HepG2 (cell line): ENCODE data around the gene RRP36. TPM values are rescaled to one million over a fixed set of nuclear protein-coding genes. Genes with fewer than 3 reads are reported as not detected.

Experiments
- CENPT ChIP-seq: sonication (generic); formaldehyde crosslinking; IDR thresholded peaks from 2 replicates; pipeline ENCODE4 v1.8.0; 2022; ENCODE audit warnings: low read depth, mild to moderate bottlenecking, moderate library complexity, missing genetic modification reagents
- SALL1 ChIP-seq: sonication (generic); formaldehyde crosslinking; IDR thresholded peaks from 2 replicates; pipeline ENCODE4 v1.8.0; 2022; ENCODE audit warnings: mild to moderate bottlenecking, missing genetic modification reagents
- TEAD3 ChIP-seq: optimal IDR thresholded peaks from 2 replicates; pipeline ENCODE3; 2016; ENCODE audit warnings: borderline replicate concordance
- YEATS4 ChIP-seq: sonication (generic); formaldehyde crosslinking; IDR thresholded peaks from 2 replicates; pipeline ENCODE4 v1.4.0; 2020; ENCODE audit warnings: missing genetic modification reagents, borderline replicate concordance
- ZMYM3 ChIP-seq: sonication (generic); formaldehyde crosslinking; IDR thresholded peaks from 2 replicates; pipeline ENCODE4 v1.5.1; 2020; ENCODE audit warnings: mild to moderate bottlenecking, missing genetic modification reagents
- ZNF136 ChIP-seq: sonication (generic); formaldehyde crosslinking; IDR thresholded peaks from 2 replicates; pipeline ENCODE4 v1.8.1; 2022; ENCODE audit warnings: low read depth, mild to moderate bottlenecking, moderate library complexity, missing genetic modification reagents
- ZNF180 ChIP-seq: sonication (generic); formaldehyde crosslinking; IDR thresholded peaks from 2 replicates; pipeline ENCODE4 v1.4.0; 2020; ENCODE audit warnings: low read depth, missing genetic modification reagents, borderline replicate concordance
- ZNF24 ChIP-seq: fragments of 450-650 bp; IDR thresholded peaks from 2 replicates; pipeline ENCODE4 v1.6.1; 2017; ENCODE audit warnings: antibody characterized with exemption, mild to moderate bottlenecking
- ZNF431 ChIP-seq: sonication (generic); formaldehyde crosslinking; IDR thresholded peaks from 2 replicates; pipeline ENCODE4 v1.9.0; 2022; ENCODE audit warnings: missing genetic modification reagents, low read depth, mild to moderate bottlenecking, borderline replicate concordance
- polyA plus RNA-seq, 8 experiments: library from polyadenylated mRNA; depleted of rRNA in 3 of 8; stranded (reverse) in 7 of 8; unstranded in 1 of 8; fragments of >200 nt; fragmentation: Illumina TruSeq in 4 of 8; extraction: Trizol in 4 of 8; gene quantifications; 2 replicates each; pipeline versions ENCODE4 v1.2.1 to v1.2.3, GENCODE V29; 2011 to 2016; ENCODE audit warnings: low read depth in 4 of 8, missing spikeins in 1 of 8, mixed read lengths in 1 of 8; ENCODE audit not compliant: insufficient read depth in 1 of 8
- total RNA-seq, 5 experiments: library from RNA; depleted of rRNA; stranded (reverse); fragments of >200 nt; fragmentation: Illumina TruSeq; extraction: Trizol; gene quantifications; 2 replicates each; pipeline ENCODE4 v1.2.3, GENCODE V29; 2016; ENCODE audit warnings: low read depth in 1 of 5
- TF ChIP-seq, protein P1 (sequence below): sonication (generic); formaldehyde crosslinking; IDR thresholded peaks from 2 replicates; pipeline ENCODE4 v1.5.1; 2020; ENCODE audit warnings: missing genetic modification reagents, mild to moderate bottlenecking, borderline replicate concordance
- TF ChIP-seq, protein P2 (sequence below): sonication (generic); formaldehyde crosslinking; IDR thresholded peaks from 2 replicates; pipeline ENCODE4 v1.4.0; 2020; ENCODE audit warnings: mild to moderate bottlenecking, missing genetic modification reagents
- TF ChIP-seq, protein P3 (sequence below): sonication (generic); formaldehyde crosslinking; IDR thresholded peaks from 2 replicates; pipeline ENCODE4 v1.4.0; 2020; ENCODE audit warnings: missing genetic modification reagents, mild to moderate bottlenecking, borderline replicate concordance
- TF ChIP-seq, protein P4 (sequence below): sonication (generic); formaldehyde crosslinking; IDR thresholded peaks from 2 replicates; pipeline ENCODE4 v1.5.1; 2020; ENCODE audit warnings: missing genetic modification reagents, mild to moderate bottlenecking, borderline replicate concordance

RRP36 gene
- total and polyA plus RNA-seq, 2 of the 13 experiments (the other 11 are each of a cell fraction or from before 2014, with no cell fraction given) = 29.5 to 144 TPM

DNA sequence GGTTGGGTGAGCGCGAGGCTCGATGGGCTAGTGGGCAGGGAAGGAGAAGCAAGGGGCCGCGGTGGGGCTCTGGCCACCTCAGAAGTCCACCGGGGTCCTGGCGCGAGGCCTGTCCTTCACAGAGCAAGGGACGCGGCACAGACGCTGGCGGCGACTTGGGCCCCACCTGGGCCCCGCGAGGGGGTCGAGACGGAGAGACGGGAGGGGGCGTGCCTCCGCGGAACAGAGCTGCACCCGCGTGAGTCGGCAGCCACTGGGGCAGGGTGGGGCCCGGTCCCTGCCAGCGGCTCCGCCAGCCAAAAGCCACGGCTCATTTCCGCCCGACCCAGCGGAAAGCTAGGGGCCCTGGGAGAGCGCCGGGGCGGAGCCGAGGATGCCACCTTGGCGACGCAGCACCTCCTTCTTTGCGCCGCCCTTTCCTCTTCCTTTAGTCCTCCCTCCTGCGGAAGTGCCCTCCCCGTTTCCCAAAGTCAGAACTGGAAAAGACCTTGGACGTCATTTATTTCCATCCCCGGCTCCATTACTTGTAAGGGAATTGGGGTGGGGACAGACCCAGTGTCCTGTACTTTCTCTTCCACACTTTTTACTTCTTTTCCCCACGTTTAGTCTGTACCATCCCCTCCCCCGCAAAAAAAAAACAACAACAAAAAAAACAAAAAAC lies 32.3 kb downstream of the RRP36 start, which contains the start of gene CUL7 (continued):
- TF ChIP-seq SALL1 (peak; percentile 85), ZNF136 (CRISPR knock-in tag) (no peak), CENPT (CRISPR knock-in tag) (0 out of 2 replicates have a peak, but pooled peaks have one; percentile 36), TEAD3 (CRISPR knock-in tag) (peak; percentile 83), YEATS4 (CRISPR knock-in tag) (peak; percentile 98), ZNF180 (CRISPR knock-in tag) (peak; percentile 49; the same call in 1 of the 2 replicates), ZNF431 (CRISPR knock-in tag) (peak; percentile 84; the same call in 1 of the 2 replicates), ZMYM3 (no peak), ZNF24 (peak; percentile 59; the same call in 1 of the 2 replicates)
- TF ChIP-seq, protein P1, sequence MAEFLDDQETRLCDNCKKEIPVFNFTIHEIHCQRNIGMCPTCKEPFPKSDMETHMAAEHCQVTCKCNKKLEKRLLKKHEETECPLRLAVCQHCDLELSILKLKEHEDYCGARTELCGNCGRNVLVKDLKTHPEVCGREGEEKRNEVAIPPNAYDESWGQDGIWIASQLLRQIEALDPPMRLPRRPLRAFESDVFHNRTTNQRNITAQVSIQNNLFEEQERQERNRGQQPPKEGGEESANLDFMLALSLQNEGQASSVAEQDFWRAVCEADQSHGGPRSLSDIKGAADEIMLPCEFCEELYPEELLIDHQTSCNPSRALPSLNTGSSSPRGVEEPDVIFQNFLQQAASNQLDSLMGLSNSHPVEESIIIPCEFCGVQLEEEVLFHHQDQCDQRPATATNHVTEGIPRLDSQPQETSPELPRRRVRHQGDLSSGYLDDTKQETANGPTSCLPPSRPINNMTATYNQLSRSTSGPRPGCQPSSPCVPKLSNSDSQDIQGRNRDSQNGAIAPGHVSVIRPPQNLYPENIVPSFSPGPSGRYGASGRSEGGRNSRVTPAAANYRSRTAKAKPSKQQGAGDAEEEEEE (CRISPR knock-in tag) = no peak
- TF ChIP-seq, protein P2, sequence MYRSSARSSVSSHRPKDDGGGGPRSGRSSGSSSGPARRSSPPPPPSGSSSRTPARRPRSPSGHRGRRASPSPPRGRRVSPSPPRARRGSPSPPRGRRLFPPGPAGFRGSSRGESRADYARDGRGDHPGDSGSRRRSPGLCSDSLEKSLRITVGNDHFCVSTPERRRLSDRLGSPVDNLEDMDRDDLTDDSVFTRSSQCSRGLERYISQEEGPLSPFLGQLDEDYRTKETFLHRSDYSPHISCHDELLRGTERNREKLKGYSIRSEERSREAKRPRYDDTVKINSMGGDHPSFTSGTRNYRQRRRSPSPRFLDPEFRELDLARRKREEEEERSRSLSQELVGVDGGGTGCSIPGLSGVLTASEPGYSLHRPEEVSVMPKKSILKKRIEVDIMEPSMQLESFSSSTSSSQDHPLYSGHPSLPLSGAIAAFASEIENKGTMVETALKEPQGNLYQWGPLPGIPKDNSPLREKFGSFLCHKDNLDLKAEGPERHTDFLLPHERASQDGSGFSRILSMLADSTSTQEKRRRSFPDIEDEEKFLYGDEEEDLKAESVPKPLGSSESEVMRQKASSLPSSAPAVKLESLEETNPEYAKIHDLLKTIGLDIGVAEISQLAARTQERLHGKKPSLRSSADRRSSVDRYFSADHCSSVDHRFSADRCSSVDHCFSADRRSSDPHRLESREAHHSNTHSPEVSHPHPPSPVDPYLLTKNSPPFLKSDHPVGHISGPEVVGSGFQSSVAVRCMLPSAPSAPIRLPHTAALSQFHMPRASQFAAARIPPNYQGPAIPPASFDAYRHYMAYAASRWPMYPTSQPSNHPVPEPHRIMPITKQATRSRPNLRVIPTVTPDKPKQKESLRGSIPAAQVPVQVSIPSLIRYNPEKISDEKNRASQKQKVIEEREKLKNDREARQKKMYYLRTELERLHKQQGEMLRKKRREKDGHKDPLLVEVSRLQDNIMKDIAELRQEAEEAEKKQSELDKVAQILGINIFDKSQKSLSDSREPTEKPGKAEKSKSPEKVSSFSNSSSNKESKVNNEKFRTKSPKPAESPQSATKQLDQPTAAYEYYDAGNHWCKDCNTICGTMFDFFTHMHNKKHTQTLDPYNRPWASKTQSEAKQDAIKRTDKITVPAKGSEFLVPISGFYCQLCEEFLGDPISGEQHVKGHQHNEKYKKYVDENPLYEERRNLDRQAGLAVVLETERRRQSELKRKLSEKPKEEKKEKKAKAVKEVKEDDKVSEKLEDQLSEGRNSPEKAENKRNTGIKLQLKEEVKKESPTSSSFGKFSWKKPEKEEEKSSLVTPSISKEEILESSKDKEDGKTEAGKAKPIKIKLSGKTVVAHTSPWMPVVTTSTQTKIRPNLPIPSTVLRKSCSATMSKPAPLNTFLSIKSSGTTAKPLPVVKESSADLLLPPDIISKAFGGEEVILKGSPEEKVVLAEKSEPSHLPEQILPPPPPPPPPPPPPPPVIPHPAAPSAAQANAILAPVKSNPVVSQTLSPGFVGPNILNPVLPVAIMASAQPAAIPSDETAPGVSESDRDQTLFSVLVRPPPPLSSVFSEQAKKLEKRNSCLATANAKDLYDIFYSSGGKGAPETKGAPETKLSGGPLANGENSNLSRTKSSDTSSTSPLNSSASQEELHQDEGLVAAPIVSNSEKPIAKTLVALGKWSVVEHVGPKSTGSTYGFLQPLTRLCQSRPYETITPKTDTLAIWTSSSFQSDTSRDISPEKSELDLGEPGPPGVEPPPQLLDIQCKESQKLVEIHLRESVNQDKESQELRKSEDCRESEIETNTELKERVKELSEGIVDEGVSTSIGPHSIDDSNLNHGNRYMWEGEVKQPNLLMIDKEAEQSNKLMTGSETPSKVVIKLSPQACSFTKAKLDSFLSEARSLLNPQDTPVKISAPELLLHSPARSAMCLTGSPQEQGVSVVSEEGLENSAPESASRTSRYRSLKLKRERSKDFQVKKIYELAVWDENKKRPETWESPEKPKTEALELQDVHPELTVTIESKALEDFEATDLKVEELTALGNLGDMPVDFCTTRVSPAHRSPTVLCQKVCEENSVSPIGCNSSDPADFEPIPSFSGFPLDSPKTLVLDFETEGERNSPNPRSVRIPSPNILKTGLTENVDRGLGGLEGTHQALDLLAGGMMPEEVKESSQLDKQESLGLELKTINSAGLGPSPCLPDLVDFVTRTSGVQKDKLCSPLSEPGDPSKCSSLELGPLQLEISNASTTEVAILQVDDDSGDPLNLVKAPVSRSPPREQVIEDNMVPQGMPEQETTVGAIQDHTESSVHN (CRISPR knock-in tag) = peak; percentile 66; the same call in 1 of the 2 replicates
- TF ChIP-seq, protein P3, sequence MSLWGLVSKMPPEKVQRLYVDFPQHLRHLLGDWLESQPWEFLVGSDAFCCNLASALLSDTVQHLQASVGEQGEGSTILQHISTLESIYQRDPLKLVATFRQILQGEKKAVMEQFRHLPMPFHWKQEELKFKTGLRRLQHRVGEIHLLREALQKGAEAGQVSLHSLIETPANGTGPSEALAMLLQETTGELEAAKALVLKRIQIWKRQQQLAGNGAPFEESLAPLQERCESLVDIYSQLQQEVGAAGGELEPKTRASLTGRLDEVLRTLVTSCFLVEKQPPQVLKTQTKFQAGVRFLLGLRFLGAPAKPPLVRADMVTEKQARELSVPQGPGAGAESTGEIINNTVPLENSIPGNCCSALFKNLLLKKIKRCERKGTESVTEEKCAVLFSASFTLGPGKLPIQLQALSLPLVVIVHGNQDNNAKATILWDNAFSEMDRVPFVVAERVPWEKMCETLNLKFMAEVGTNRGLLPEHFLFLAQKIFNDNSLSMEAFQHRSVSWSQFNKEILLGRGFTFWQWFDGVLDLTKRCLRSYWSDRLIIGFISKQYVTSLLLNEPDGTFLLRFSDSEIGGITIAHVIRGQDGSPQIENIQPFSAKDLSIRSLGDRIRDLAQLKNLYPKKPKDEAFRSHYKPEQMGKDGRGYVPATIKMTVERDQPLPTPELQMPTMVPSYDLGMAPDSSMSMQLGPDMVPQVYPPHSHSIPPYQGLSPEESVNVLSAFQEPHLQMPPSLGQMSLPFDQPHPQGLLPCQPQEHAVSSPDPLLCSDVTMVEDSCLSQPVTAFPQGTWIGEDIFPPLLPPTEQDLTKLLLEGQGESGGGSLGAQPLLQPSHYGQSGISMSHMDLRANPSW (CRISPR knock-in tag) = peak; percentile 85; the same call in 1 of the 2 replicates
- TF ChIP-seq, protein P4, sequence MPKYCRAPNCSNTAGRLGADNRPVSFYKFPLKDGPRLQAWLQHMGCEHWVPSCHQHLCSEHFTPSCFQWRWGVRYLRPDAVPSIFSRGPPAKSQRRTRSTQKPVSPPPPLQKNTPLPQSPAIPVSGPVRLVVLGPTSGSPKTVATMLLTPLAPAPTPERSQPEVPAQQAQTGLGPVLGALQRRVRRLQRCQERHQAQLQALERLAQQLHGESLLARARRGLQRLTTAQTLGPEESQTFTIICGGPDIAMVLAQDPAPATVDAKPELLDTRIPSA (CRISPR knock-in tag) = peak; percentile 96; the same call in 1 of the 2 replicates
